Ovary (tissue), 3 donors: ENCODE measurements around the gene EPHA10.

Source experiments
- EP300 ChIP-seq: sonication (generic); formaldehyde crosslinking; IDR thresholded peaks from one replicate; pipeline ENCODE4 v1.6.1; 2017; ENCODE audit warnings: antibody characterized with exemption
- POLR2A ChIP-seq: fragments of 450-650 bp; IDR thresholded peaks from one replicate; pipeline ENCODE4 v1.6.1; 2017; ENCODE audit warnings: antibody characterized with exemption, mild to moderate bottlenecking, moderate library complexity
- TF ChIP-seq, protein P1 (sequence below), 3 donors: fragments of 450-650 bp in 2 of 3; fragments of 200-600 bp in 1 of 3; IDR thresholded peaks; one replicate each; pipeline versions ENCODE4 v1.5.1 to v1.8.0; 2016 to 2022; ENCODE audit warnings: antibody characterized with exemption in 3 of 3, mild to moderate bottlenecking in 1 of 3
- donor health status: DM: no; HTN: no; CAD: no.

DNA sequence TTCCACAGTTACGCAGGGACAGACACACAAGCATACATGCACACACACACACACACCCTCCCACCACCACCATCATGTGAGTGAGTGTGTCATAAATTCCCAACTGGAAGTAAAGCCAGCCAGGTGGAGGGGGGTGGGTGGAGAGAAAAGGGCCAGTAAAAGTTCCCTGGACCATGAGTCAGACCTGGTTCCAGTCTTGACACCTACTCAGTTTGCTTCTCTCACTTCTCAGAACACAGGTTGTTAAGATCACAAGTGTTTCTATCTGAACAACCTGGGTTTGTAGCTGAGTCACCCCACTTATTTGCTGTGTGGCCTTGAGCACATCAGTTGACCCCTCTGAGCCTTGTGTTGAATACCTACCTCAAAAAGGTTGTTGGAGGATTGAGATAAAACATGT, 9.6 kb downstream of the EPHA10 start:
- TF ChIP-seq, protein P1, sequence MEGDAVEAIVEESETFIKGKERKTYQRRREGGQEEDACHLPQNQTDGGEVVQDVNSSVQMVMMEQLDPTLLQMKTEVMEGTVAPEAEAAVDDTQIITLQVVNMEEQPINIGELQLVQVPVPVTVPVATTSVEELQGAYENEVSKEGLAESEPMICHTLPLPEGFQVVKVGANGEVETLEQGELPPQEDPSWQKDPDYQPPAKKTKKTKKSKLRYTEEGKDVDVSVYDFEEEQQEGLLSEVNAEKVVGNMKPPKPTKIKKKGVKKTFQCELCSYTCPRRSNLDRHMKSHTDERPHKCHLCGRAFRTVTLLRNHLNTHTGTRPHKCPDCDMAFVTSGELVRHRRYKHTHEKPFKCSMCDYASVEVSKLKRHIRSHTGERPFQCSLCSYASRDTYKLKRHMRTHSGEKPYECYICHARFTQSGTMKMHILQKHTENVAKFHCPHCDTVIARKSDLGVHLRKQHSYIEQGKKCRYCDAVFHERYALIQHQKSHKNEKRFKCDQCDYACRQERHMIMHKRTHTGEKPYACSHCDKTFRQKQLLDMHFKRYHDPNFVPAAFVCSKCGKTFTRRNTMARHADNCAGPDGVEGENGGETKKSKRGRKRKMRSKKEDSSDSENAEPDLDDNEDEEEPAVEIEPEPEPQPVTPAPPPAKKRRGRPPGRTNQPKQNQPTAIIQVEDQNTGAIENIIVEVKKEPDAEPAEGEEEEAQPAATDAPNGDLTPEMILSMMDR (IDR thresholded peaks at IDR 0.05): no peak
- TF ChIP-seq POLR2A (no peak), EP300 (no peak)
